ENCODE data around the gene DMBX1.

Gene DMBX1
- 0 to 2.3 (median 0.27) reads per million in 17 experiments for total RNA-seq

DNA sequence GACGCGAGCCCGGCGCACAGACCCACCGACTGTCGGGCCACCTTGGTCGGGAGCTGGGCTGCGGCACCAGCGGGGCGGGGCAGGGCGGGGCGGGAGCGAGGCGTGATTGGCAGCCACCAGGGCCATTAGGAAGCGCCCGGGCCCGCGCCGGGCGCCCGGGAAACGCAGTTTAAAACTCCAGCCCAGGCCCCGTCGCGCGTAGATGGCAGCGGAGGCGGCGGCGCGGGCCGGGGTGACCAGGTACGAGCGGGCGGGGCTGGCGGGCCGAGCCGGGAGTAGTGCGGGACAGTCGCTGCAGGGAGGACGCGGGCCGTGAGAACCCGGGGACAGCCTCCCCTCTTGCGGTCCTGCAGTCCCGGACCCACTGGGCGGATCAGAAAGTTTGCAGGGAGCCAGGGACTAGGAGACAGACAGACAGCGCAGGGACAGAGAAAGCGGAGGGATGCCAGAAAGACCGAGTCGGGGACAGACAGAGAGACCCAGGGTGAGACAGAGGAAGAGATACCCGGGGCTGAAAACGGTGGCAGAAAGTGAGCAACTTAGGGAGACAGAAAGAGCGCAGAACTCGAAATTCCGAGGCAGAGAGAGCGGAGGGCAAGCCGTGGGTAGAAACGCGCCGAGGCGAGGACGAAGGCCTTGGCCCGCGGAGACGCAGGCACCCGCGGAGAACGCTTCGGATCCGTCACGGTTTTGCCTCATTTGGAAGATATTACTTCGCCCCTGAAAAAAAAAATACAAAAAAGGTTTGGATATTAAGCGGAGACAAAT lies at the start of gene DMBX1:
Gene DMBX1, plus strand, starts transcription at position 199 of the 768 bp plus-strand sequence. CDS start 17,175 bp downstream, outside the sequence.
- peak; percentile 37 to 70 (median 58) for DNase-seq

DNA sequence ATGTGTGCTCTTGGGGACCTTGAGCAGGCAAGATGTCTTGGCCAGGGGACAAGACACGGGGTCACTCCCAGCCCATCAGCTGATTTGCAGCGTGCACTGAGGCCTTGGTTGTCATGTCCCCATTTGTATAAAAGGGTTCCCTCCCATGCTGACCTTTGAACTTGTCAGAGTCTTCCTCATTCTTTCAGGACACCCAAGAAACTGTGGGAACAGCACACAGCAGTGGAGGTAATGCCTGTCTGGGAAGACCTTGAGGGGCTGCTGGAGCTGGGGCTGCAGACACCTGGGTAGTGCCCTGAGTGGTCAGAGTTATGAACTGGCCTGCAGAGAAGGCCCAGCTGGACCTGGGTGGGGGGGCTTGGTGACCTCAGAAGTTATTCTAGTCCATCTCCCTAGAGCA lies 49.2 kb upstream of the DMBX1 start:
- DNase-seq: no peak

GRCh38 chr1:46442317-46443161 lies 47.1 kb upstream of the DMBX1 start:
- DNase-seq: peak; percentile 64 to 77 (median 74)

GRCh38 chr1:46444466-46444865 lies 45.2 kb upstream of the DMBX1 start:
- DNase-seq: no peak

DNA sequence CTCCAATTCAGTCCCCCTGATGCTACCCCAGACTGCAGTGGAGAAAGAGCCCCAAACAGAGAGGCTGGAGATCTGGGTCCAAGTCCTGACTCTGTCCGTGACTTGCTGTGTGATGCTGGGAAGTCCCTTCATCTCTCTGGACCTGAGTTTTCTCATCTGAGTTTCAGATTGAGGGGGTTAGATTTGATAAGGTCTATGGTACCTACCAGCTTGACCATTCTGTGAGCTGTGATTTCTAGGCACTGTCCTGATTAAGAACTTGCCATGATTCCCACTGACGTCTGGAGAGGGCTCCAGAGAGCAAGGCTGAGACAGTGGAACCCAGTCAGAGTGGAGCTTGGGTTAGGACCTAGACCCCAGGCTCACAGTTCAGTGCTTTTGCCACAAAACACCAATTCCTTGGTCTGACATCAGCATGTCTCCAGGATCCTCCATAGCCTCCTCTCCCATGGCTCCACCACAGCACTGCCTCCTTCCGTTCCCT lies 43.8 kb upstream of the DMBX1 start:
- no peak for DNase-seq

DNA sequence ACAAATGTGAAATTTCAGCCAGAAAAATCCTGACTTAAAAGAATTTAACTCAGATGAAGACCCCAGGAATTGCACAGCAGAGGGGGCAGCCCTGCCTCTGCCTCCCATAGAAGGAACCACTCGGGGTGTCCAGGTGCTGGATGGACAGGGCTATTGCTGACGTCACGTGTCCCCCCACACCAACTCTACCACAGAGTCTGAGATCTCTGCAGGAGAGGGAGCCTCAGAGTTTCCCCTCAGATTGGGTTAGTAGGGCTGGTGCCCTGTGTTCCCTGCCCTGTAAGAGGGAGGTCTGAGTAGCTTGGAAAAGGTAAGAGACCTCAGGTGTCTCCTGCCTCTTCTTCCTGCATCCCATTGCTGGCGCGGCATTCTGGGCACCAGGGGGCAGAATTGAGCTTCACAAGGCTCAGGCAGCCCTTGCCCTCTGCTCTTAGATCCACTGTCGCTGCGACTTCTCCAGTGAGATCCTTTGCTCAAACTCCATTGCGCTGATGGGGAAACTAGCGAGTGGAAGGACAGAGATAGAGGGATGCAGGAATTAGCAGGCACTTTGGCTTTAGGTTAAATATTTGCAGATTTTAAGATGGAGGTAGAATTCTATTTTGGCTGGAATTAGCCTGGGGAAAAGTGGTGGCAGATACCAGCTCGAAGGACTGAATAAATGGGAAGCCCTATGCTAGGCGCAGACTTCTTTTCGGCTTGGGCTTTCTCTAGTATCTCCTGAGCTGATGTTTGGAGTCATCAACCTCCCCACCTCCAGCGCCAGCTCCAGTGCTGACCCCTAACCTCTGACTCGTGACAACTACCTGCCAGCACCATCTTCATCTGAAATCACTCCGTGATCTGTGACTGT lies 42.8 kb upstream of the DMBX1 start:
- peak; percentile 82 to 90 (median 88) for DNase-seq

- no peak for DNase-seq
Measured at GRCh38 chr1:46447499-46448108, 42.0 kb upstream of the DMBX1 start.

- peak in 2 of 4 experiments; percentile 19 to 32 for DNase-seq
Measured at GRCh38 chr1:46448109-46448911, 41.3 kb upstream of the DMBX1 start.

DNA sequence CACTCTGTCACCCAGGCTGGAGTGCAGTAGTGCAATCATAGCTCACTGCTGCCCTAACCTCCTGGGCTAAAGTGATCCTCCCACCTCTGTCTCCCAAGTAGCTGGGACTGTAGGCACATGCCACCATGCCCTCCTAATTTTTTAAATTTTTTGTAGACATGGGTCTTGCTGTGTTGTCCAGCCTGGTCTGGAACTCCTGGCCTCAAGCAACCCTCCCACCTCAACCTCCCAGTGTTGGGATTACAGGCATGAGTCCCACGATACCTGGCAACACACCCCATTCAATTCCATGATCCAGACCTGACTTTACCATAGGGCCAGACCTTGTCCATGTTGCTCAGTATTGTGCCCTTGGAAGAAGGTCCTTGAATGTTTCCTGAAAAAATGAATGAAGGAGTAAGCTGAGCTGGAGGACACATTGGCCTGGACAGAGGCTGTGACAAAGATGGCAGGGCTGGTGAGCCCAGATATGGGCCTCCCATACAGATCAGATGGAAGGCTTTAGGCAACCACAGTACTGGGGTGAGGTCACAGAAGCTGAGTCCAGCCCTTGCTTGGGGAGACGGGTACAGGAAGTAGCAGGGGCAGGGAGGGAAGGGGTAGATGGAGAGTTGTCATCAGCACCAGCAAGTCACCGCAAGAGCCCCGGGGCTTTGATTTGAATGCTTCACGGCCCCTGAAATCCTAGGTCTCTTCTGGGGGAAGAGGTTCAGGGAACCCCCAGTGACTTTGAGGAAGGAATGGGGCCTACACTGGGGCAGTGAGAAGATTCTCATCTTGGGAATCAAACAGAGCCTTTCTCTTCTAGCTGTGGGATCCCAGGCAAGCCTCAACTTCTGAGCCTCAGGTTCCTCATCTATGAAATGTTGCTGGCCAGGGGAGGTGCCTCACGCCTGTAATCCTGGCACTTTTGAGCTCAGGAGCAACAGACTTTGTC lies 40.1 kb upstream of the DMBX1 start:
- peak; percentile 9 to 39 (median 19) for DNase-seq

- no peak for DNase-seq
Measured at GRCh38 chr1:46450160-46450517, 39.5 kb upstream of the DMBX1 start.

DNA sequence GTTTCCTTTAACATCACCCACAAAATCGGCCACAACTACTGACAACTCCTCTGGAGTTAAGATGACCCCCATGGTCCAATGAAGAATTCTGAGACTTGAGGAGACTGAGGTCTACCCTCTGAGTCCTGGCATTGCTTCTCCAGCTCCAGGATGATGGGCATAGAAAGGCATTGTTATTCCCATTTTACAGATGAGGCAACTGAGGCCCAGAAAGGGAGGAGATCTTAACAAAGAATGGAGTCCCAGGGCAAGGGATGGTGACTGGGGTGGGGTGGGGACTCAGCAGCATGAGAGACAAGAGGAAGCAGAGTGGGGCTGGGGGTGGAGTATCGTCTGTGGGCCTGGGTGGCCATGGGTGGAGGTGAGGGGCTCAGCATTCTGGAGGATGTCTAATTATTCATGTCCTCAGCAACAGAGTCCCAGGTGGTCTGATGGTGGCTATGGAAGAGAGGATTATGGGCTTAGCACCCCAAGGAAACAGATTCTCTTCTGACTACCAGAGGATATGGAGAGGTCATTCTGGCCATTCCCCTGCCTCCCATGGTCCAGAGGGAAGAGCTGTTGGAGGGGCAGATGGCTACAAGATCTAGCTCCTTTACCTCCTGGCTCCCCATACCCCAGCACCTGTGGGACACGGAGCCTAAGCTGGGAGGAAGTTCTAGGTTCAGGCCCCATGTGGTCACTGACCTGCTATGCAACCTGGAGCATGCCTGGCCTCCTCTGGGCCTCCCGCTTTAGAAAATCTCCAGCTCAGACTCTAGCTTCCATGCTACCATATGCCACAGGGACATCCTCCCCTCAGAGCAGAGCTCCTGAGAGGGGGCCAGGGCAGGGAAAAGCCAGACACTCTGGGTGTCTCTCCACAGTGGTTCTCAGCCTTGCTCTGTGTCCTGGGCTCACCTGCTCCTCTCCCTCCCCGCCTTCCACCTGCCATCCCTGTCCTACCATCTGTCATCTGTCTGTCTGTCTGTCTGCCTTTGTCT lies 37.4 kb upstream of the DMBX1 start:
- DNase-seq: no peak

DNA sequence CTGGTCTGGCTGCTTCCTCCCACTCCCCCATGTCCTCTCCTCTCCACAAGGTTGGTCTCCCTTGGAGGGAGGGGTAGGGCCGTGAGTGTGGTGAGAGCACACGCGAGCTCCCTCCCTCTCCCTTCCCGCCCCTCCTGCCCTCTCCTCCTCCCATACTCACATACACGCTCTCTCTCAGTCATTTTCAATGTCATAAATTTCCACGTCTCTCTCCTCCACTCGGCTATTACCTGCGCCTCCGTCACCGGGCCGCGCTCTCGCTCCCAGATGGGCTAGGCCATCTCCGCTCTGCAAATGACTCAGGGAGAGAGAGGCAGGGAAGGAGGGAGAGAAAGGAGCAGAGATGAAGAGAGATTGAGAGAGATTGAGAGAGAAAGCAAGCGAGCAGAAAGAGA lies 36.7 kb upstream of the DMBX1 start:
- no peak for DNase-seq

DNA sequence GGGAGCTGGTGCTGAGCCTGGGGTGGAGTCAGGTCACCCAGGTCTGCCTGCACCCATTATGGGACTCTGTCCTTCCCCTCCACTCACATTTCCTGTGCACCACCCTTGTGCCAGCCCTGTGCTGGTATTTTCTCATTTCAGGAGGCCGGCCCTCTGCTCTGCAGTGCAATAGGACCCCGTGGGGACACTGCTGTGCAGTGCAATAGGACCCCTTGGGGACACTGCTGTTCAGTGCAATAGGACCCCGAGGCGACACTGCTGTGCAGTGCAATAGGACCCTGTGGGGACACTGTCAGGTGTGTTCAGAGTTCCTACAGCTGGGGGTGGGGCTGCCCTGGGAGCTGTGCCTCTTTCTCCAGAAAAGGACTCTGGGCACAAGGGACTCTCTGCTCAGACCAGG lies 36.2 kb upstream of the DMBX1 start:
- no peak for DNase-seq

GRCh38 chr1:46455951-46456350 lies 33.7 kb upstream of the DMBX1 start:
- no peak for DNase-seq

DNA sequence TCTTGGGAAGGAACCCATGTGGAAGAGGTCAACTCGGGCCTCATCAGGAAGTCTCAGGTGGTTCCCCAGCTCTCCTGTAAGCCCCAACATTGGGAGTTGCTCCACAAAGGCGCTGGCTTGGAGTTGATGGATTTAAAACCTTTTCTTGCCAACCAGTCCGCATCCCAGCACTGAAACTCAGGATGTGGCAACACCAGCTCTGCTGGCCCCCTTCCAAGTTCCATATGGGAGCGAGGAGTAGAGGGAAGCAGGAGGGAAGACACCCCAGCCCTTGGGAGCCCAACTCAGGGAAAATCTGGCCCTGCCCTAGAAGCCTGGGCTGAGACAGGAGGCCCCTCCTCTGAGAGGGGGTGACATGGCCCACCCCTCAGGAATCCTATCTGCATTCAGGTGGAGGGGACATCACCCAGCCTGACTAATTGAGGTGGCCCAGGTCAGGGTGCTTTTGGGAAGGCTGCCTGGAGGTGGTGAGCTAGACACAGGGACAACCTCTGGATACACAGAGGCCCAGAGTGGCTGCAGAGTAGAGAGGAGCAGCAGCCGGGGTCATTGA lies 33.1 kb upstream of the DMBX1 start:
- DNase-seq: no peak

GRCh38 chr1:46457178-46457577 lies 32.5 kb upstream of the DMBX1 start:
- DNase-seq: no peak

DNA sequence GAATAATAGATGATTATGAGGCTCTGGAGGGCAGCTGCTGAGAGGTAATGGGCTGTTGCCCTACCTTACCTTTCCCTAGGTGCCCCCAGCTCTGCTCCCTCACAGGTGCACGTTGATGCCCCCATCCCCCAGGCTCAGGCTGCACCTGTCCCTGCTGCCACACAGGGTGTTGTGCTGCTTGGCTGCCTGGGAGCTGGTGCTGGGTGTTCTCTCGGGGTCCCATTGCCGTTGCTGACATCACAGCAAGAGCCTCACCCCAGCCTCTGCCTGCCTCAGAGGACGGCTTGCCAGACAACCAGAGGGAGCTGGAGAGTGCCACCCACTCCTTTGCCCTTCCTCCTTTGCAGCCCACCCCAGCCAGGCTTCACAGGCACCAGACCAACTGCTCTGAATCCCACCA lies 31.4 kb upstream of the DMBX1 start:
- DNase-seq: no peak

GRCh38 chr1:46458846-46459245 lies 30.8 kb upstream of the DMBX1 start:
- no peak for DNase-seq

DNA sequence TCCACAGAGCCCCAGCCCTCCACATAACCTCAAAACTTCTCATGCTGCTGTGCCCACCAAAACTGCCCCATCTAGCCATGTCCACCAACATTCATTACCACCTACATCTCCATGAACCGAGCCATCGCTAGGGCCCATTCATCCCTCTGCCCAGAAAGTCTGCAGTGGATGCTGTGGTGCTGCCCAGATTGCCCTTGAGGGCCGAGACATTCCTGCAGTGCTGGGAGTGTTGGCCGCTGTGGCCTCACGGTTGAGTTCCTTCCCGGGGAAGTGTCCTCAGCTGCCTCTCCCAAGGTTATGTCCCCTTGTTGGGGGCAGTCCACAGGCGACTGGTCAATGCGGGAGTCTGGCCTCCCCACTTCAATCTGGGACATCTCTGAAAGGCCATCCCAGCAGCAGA lies 30.3 kb upstream of the DMBX1 start:
- no peak for DNase-seq
